Vein endothelial cell (primary cell): ENCODE measurements around the gene WDR45B. TPM values are rescaled to one million over a fixed set of nuclear protein-coding genes. Genes with fewer than 3 reads are reported as not detected.

Source experiments
- small RNA-seq: library from RNA; depleted of rRNA; stranded (forward); fragments of <200 nt; gene quantifications from one replicate; pipeline ENCODE3, GENCODE V24; 2012
- total RNA-seq: library from RNA; depleted of rRNA; stranded (reverse); fragments of >200 nt; gene quantifications from 2 replicates; pipeline ENCODE4 v1.2.3, GENCODE V29; 2012

Gene WDR45B
- 88.5 and 92.8 TPM in 2 replicates for total RNA-seq

DNA sequence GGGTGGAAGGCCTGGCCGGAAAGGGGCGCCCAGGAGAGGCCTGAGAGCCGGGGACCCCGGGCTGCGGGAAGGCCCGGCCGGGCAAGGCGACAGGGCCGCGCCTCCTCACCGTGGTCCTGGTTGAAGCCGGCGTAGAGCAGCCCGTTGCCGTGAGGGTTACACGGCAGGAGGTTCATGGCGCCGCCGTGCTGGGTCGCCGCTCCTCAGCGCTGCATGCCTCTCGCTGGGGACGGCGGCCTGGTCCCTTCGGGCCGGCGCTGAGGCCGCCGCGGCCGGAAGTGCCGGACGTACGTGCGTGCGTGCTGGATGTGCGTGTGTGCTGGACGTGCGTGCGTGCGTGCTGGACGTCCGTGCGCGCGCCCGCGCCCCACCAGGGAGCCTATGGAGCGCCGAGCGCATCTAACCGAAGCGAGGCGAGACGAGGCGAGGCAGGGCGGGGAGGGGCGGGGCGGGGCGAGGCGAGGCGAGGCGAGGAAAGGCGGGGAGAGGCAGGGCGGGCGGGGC lies at the start of gene WDR45B:
TSS of gene WDR45B (minus strand) at position 280 of the 504 bp plus-strand sequence. CDS start at position 176, 104 bp downstream.

Small RNAs within 50 kb of the gene (small RNA-seq; reads per million reads assigned to genes)
- gene MIR4525: not detected

Other genes with a start within 250 kb of the WDR45B start
- gene HEXD, start 230.1 kb downstream of the WDR45B start, total RNA-seq: 11.5 and 17.6 TPM in 2 replicates
- 26.3 and 30.4 TPM in 2 replicates for gene OGFOD3, start 229.9 kb downstream of the WDR45B start, total RNA-seq
- gene CYBC1, start 197.7 kb downstream of the WDR45B start, total RNA-seq: 44.9 and 58.5 TPM in 2 replicates
- gene NARF, start 189.7 kb downstream of the WDR45B start, total RNA-seq: 91.8 and 116 TPM in 2 replicates
- gene FOXK2, start 128.7 kb downstream of the WDR45B start, total RNA-seq: 44.3 and 50.3 TPM in 2 replicates
- 7.2 and 10.6 TPM in 2 replicates for gene RAB40B, start 50.3 kb upstream of the WDR45B start, total RNA-seq
- 15.7 and 16.0 TPM in 2 replicates for gene FN3KRP, start 68.3 kb upstream of the WDR45B start, total RNA-seq
- 2.3 and 3.2 TPM in 2 replicates for gene FN3K, start 87.2 kb upstream of the WDR45B start, total RNA-seq
- gene TBCD, start 103.6 kb upstream of the WDR45B start, total RNA-seq: 72.7 and 83.6 TPM in 2 replicates
- 0.10 TPM in 1 of 2 replicates, not detected in the other for gene ZNF750, start 191.6 kb upstream of the WDR45B start, total RNA-seq